ENCODE results near the gene FLNA.
"Not testable (repeated sequence)": the region's sequence is repeated elsewhere in the genome, so short reads cannot be mapped to it uniquely, and the experiment has no call there.

Gene FLNA

GRCh38 chrX:154343063-154343462 lies 31.4 kb downstream of the FLNA start:
- not testable (repeated sequence) for DNase-seq (ENCODE audit: low spot score)

DNA sequence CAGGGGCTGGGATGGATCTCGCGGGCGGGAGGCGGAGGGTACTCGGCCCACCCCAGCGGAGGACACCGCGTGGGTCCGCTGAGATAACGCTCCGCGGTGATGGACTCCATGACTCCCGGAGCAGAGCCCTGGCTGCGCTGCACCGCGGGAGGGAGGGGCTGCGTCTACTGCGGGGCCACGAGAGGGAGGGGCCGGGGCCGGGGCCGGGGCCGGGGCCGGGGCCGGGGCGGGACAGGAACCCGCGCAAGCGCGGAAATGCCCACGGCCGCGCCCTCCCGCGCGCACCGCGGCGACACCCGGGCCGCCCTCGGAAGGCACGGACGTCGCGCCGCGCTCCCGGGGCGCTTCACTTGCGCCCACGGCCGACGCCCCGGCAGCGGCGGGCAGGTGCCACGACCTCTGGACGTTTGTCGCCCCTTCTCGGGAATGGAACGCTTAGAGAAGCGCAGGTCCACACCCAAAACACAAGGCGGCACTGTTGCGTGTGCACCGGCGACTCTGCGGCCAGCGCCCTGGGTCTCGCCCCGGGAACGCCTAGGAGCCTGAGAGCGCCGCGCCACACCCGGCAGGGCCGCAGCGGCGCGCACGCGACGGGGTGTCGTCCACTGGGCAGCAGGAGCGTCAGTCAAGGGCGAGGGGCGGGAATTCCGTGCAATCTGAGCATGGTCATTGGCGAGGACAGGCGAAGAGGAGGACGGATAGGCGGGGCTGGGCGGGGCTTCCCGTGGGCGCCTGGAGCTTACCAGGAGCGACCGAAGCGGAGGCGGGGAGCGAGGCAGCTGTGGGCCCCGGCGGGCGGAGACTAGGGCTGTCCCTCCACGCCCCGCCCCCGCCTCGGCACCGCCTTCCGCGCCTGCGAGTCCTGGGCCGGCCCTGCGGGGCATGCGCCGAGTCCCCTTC lies 32.8 kb downstream of the FLNA start:
- DNase-seq (ENCODE audit: low spot score): not testable (repeated sequence)

- DNase-seq (ENCODE audit: low spot score): no peak
Measured at GRCh38 chrX:154334496-154334895, 39.9 kb downstream of the FLNA start.

DNA sequence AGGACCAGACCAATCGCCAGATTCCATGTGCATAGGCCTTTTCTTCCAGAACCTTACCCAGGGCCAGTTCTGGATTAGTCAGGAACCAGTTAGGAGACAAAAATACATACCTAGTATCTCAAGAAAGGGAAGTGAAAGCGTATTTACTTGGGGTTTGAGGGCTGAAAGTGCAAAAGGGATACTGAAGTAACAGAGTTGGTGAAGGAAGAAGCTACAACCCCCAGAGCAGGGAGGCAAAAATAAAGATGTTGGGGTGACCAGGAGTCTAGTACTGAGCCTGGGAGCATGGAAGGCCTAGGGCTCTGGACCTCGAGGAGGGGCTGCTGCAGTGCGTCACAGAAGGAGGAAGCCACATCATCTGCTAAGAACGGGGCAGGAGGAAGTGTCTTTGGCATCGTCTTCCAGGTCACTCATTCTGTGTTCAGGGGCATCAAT lies 40.6 kb downstream of the FLNA start:
- DNase-seq (ENCODE audit: low spot score): no peak

DNA sequence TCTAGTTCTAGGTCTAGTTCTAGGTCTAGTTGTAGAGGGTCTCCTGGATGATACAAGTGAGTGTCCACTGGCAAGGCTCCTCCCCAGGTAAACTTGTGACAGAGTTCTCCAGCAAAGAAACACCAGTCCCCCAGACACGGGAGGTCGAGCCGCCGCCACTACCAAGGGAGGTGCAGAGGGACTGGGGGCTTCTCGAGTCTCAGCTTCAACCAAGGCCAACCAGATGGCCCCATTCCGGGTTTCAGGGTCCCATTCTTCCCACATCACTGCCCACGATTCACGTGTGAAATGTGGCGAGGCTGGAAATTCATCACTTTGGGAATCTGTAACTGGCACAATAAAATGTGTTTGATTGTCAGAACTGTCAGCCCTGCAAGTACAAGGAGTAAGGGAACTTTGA lies 41.3 kb downstream of the FLNA start:
- DNase-seq (ENCODE audit: low spot score): no peak

DNA sequence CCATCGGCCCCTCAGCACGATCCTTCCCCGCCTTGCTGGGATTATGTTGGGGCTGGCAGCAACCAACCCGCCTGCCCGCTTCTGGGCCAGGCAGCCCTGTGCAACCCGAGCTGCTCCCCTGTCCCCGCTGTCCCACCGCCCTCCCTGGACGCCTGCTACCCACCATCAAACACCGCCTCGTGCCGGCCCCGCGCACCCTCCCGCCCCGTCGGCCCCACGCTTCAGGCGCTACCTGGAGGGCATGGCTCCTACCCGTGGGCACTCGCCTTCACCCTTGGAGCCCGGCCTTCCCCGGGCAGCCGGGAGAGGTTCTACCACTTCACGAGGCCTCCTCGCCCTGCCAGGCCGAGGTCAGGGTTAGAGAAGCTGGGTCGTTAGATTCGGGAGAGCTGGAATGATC lies 41.9 kb downstream of the FLNA start:
- DNase-seq (ENCODE audit: low spot score): no peak

DNA sequence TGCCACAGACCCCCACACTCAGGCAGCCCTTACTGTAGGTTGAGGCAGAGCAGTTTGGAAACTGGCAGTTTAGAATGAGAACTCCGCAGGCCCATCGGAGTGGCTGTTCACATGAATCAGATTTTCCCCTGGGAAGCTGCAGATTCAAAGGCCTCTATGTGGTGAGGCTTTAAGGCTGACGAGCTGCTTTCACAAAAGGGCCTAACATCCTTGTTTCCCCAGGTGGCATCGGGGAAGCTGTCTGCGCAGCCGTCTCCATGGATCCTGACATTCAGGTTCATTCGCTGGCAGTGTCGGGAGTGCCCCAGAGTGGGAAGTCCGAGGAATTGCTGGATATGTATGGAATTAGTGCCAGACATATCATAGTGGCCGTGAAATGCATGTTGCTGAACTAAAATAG lies 45.1 kb downstream of the FLNA start:
- DNase-seq (ENCODE audit: low spot score): no peak

DNA sequence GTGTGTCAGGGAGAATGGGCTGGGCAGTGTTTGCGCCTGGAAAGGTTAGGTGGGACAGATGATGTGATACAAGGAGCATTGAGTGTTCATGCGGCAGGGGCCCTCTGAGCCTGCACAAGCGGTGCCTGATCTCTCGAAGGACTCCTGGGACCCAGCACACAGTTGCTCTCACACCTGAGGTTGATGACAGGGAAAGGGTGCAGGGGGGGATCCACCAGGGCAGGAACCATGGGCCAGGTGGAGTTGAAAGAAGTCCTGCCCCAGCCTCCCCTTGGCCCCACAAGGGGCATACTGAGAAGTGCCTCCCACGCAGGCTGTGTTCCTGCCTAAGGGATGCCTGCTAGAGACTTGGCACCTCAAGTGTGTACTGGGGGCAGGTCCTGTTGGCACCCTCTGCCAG lies 45.8 kb downstream of the FLNA start:
- DNase-seq (ENCODE audit: low spot score): no peak

GRCh38 chrX:154327038-154327820 lies 47.2 kb downstream of the FLNA start:
- no peak for DNase-seq (ENCODE audit: low spot score)

DNA sequence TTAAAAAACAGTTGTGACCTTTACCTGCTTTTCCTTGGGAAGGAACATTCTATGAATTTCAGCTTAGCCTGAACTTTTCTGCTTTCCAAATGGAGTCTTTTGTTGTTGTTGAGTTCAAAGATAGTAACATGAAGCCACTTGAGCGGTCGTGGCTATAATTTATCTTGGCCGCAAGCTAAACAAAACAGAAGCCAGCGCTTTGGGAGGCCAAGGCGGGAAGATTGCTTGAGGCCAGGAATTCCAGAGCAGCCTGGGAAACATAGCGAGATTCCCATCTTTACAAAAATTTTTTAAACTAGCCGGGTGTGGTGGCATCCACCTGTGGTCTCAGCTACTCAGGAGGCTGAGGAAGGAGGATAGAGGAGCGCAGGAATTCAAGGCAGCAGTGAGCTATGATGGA lies 48.9 kb downstream of the FLNA start:
- no peak for DNase-seq (ENCODE audit: low spot score)

- DNase-seq (ENCODE audit: low spot score): no peak
Measured at GRCh38 chrX:154323537-154323936, 50.9 kb downstream of the FLNA start.

DNA sequence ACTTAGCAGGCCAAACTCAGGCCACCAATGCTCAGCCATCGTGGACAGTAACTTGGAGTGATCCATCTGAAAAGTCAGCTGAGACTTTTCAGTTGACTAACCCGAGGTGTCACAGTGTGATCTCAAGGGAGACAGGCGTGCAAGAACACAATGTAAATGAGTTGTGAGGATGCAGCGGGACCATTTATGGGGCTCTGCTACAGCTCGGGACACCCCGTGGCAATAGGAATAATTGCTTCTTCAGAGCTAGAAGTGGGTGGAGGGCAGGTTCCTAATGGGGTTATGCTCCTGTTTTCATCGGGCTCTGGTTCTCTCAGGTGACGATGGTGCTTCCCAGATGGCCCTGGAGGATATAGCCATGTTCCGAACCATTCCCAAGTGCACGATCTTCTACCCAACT lies 51.5 kb downstream of the FLNA start:
- DNase-seq (ENCODE audit: low spot score): no peak

DNA sequence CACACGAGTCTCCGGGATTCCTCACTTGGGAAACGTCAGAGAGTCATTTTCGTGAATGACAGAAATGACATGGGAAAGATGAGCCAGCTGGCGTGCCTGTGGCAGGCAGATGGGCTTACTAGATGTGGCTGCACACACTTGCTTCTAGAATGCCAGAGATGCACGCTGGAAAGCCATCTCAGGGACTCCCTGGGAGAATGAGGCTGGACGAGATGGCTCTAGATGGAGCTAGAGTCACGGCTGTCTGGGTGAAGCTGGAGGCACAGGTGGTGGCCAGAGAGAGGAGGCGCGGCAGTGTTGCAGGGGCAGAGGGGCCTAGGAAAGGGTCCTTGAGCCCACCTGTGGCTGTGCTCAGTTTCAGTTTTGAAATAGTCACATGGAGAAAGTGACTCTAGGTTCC lies 52.8 kb downstream of the FLNA start:
- no peak for DNase-seq (ENCODE audit: low spot score)

DNA sequence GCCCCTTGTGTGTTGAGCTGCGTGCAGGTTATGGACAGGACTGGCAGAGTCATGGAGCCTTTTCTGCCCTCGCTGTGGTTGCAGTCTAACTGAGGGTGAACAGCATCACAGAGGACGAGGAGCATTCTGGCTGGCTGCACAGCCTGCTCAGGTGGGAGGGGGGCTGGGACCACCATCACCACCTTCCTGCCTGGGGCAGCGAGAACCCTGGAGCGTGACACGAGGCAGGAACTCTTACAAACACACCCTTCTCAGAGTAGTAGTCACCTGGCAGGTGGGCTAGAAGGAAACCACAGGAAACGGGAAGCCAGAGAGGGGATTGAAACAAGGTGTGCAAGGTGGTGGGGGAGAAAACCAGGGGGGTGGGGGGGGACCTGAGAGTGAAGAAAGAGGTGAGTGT lies 53.3 kb downstream of the FLNA start:
- no peak for DNase-seq (ENCODE audit: low spot score)

DNA sequence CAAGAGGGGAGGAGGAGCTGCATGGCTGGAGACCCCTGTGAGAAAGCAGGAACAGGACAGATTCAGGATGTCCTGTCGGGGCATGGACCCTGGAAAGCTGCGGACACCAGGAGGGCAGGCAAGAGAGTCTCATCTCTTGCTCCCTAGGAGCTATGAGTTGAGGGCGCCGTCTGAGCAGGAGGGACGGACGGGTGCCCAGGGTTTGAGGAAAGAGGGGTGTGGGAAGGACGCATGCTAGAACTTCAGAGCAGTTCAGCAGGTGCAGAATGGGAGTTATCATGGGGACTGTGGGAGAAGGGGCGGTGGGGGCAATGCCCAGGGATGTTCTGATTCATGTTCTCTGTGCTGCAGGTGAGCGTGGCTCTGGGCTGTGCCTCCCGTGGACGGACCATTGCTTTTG lies 54.0 kb downstream of the FLNA start:
- no peak for DNase-seq (ENCODE audit: low spot score)

GRCh38 chrX:154317391-154317995 lies 56.9 kb downstream of the FLNA start:
- DNase-seq (ENCODE audit: low spot score): no peak

- no peak for DNase-seq (ENCODE audit: low spot score)
Measured at GRCh38 chrX:154315416-154315815, 59.0 kb downstream of the FLNA start.

- no peak for DNase-seq (ENCODE audit: low spot score)
Measured at GRCh38 chrX:154313147-154313546, 61.3 kb downstream of the FLNA start.

DNA sequence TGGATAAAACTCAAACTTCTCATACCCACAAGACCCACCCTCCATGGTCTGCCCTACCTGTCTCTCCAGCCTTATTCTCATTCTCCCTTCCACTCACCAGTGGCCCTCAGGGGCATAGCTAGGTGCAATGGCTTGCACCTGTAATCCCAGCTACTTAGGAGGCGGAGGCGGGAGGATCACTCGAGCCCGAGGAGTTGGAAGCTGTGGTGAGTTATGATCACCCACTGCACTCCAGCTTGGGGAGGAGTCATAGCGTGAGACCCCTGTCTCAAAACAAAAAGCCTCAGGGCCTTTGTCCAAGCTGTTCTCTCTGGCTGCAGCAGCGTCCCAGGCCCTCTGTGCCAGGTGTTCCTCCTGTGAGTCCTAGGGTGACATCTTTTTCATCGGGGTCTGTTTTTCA lies 62.3 kb downstream of the FLNA start:
- DNase-seq (ENCODE audit: low spot score): no peak

DNA sequence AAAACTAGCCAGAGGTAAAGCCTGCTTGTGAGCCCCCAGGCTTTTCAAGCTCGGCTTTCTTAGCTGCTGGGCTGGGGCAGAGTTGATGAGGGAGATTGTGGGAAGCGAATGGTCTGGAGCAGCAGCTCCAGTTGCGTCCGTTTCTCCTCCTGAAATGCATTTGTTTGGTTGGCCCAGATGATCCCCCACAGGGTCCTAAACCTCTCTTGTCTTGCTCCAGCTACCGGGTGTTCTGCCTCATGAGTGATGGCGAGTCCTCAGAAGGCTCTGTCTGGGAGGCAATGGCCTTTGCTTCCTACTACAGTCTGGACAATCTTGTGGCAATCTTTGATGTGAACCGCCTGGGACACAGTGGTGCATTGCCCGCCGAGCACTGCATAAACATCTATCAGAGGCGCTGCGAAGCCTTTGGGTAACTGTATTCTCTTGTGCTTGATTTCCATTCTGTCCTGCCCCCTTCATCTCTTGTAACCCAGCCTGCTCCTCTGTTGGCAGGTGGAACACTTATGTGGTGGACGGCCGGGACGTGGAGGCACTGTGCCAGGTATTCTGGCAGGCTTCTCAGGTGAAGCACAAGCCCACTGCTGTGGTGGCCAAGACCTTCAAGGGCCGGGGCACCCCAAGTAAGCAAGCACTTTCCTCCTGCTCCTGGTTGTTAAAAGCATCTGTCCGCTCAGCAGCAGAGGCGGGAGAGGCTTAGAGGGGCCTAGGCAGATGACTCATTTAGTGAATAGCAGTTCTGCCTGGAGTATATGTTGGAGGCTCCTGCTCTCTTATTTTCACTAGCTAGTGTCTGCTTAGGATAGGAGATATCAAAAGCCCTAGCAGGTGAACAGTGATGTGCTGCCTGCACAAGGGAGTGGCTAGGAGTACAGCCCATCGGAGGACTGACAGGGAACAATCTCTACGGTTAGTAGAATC lies 63.6 kb downstream of the FLNA start:
- DNase-seq (ENCODE audit: low spot score): no peak

- DNase-seq (ENCODE audit: low spot score): no peak
Measured at GRCh38 chrX:154309041-154309775, 65.2 kb downstream of the FLNA start.
